WERI-Rb-1 (cell line): ENCODE results near the gene CEP192.
A peak's percentile ranks its signal among the peaks of the same experiment; 100 is the strongest.

Experiments used
- DNase-seq: peaks from one replicate; pipeline ENCODE4 v3.0.0-alpha.2; 2020
- H3K27ac ChIP-seq: fragments of 250-450 bp; sonication (Bioruptor Pico); 2 replicates; pipeline ENCODE4 v1.5.1; 2020; ENCODE audit warnings: mild to moderate bottlenecking, moderate library complexity
- H3K27me3 ChIP-seq: fragments of 250-450 bp; sonication (Bioruptor Pico); 2 replicates; pipeline ENCODE4 v1.5.1; 2021; ENCODE audit warnings: mild to moderate bottlenecking, low read depth, moderate library complexity; ENCODE audit not compliant: insufficient read depth, severe bottlenecking
- H3K36me3 ChIP-seq: fragments of 250-450 bp; sonication (Bioruptor Pico); 2 replicates; pipeline ENCODE4 v1.5.1; 2020; ENCODE audit warnings: mild to moderate bottlenecking, moderate library complexity
- H3K4me3 ChIP-seq: 2 replicates; pipeline ENCODE4 v1.5.1; 2011; ENCODE audit warnings: low read depth, mild to moderate bottlenecking, control low read depth, low read length
- H3K9me3 ChIP-seq: fragments of 250-450 bp; sonication (Bioruptor Pico); 2 replicates; pipeline ENCODE4 v1.5.1; 2021; ENCODE audit warnings: mild to moderate bottlenecking, moderate library complexity; ENCODE audit not compliant: severe bottlenecking
- CTCF ChIP-seq: IDR thresholded peaks from 2 replicates; pipeline ENCODE4 v1.5.1; 2011; ENCODE audit warnings: low read depth, mild to moderate bottlenecking, control low read depth, inconsistent platforms, low read length

CEP192 gene

GRCh38 chr18:13145636-13146190, 154.6 kb downstream of the CEP192 start:
- no peak for TF ChIP-seq CTCF
- Histone ChIP-seq H3K9me3 (no peaks in the 10 kb centered on the region), H3K27me3 (no peaks in the 10 kb centered on the region), H3K4me3 (no peak overlapping the region), H3K27ac (no peak overlapping the region), H3K36me3 (no peaks in the 10 kb centered on the region)
- DNase-seq: no peak

- H3K9me3 ChIP-seq: no peaks in the 10 kb centered on the region
- no peaks in the 10 kb centered on the region for H3K27me3 ChIP-seq
- H3K4me3 ChIP-seq: no peak overlapping the region
- DNase-seq: no peak
- no peaks in the 10 kb centered on the region for H3K36me3 ChIP-seq
- no peak for TF ChIP-seq CTCF
- no peak overlapping the region for H3K27ac ChIP-seq
Observed at GRCh38 chr18:13147130-13147529, 156.0 kb downstream of the CEP192 start.

- Histone ChIP-seq H3K9me3 (no peaks in the 10 kb centered on the region), H3K27ac (no peak overlapping the region), H3K27me3 (no peaks in the 10 kb centered on the region), H3K4me3 (no peak overlapping the region), H3K36me3 (no peaks in the 10 kb centered on the region)
- TF ChIP-seq CTCF: no peak
- no peak for DNase-seq
Observed at GRCh38 chr18:13151656-13152055, 160.5 kb downstream of the CEP192 start.

GRCh38 chr18:13158428-13158827, 167.3 kb downstream of the CEP192 start:
- Histone ChIP-seq H3K27me3 (no peaks in the 10 kb centered on the region), H3K4me3 (no peak overlapping the region), H3K9me3 (no peaks in the 10 kb centered on the region), H3K27ac (no peak overlapping the region), H3K36me3 (no peaks in the 10 kb centered on the region)
- TF ChIP-seq CTCF: no peak
- no peak for DNase-seq

GRCh38 chr18:13159579-13159978, 168.4 kb downstream of the CEP192 start:
- Histone ChIP-seq H3K4me3 (no peak overlapping the region), H3K27me3 (no peaks in the 10 kb centered on the region), H3K36me3 (no peaks in the 10 kb centered on the region), H3K27ac (no peak overlapping the region), H3K9me3 (no peaks in the 10 kb centered on the region)
- DNase-seq: peak; percentile 44
- TF ChIP-seq CTCF: peak; percentile 68

- no peak for TF ChIP-seq CTCF
- Histone ChIP-seq H3K4me3 (no peak overlapping the region), H3K36me3 (no peaks in the 10 kb centered on the region), H3K27me3 (no peaks in the 10 kb centered on the region), H3K9me3 (peaks cover 10% of the 10 kb centered on the region), H3K27ac (no peak overlapping the region)
- no peak for DNase-seq
Observed at GRCh38 chr18:13161276-13161899, 170.2 kb downstream of the CEP192 start.
